Mesenteric fat pad (tissue), 1 donor: ENCODE results near the gene BCL2. TPM values are rescaled to one million over a fixed set of nuclear protein-coding genes. Genes with fewer than 3 reads are reported as not detected.

Source experiments
- total RNA-seq: library from RNA; stranded (reverse); fragmentation: NEBNext Ultra II Directional; extraction: Animal tissue kit (Norgen Biotek cat#: 25700); gene quantifications from one replicate; pipeline ENCODE4 v1.2.1, GENCODE V29; 2021
- donor health status: DM: yes; HTN: yes; CAD: no.

BCL2 gene
- total RNA-seq, 1 donor from 2014 or later: 58.7 TPM

Other genes with a start within 250 kb of the BCL2 start
- gene KDSR, start 47.4 kb upstream of the BCL2 start, total RNA-seq: 55.6 TPM
- gene VPS4B, start 102.7 kb upstream of the BCL2 start, total RNA-seq: 47.9 TPM
- gene SERPINB5, start 157.2 kb upstream of the BCL2 start, total RNA-seq: not detected
- gene SERPINB12, start 222.6 kb upstream of the BCL2 start, total RNA-seq: not detected